HepG2 (cell line): ENCODE results near the gene PNMA6F.

Experiments
- ELF1 ChIP-seq: sonication (generic); formaldehyde crosslinking; IDR thresholded peaks from 2 replicates; pipeline ENCODE4 v1.4.0; 2020; ENCODE audit warnings: missing genetic modification reagents
- HNRNPL ChIP-seq: fragments of 200-400 bp; formaldehyde crosslinking; IDR thresholded peaks from 2 replicates; pipeline ENCODE4 v1.6.1; 2017; ENCODE audit warnings: mild to moderate bottlenecking, low read depth, low read length
- NFE2L2 ChIP-seq: fragments of 150-350 bp; IDR thresholded peaks from 2 replicates; pipeline ENCODE4 v1.6.1; 2014; ENCODE audit warnings: low read length
- NPAS2 ChIP-seq: sonication (generic); formaldehyde crosslinking; IDR thresholded peaks from 2 replicates; pipeline ENCODE4 v1.8.0; 2022; ENCODE audit warnings: mild to moderate bottlenecking, missing genetic modification reagents, borderline replicate concordance
- SCMH1 ChIP-seq: sonication (generic); formaldehyde crosslinking; IDR thresholded peaks from 2 replicates; pipeline ENCODE4 v1.9.0; 2021; ENCODE audit warnings: missing genetic modification reagents, mild to moderate bottlenecking, borderline replicate concordance
- SNAPC5 ChIP-seq: sonication (generic); formaldehyde crosslinking; IDR thresholded peaks from 2 replicates; pipeline ENCODE4 v1.8.1; 2023; ENCODE audit warnings: mild to moderate bottlenecking, missing genetic modification reagents, borderline replicate concordance
- SOX6 ChIP-seq, 2 experiments: fragments of 450-650 bp in 1 of 2; sonication (generic) in 1 of 2; formaldehyde crosslinking in 1 of 2; IDR thresholded peaks; 2 replicates each; pipeline versions ENCODE4 v1.4.0 to v1.6.1; 2017 to 2020; ENCODE audit warnings: antibody characterized with exemption in 1 of 2, mild to moderate bottlenecking in 1 of 2, missing genetic modification reagents in 1 of 2
- TAF1 ChIP-seq: sonication (generic); formaldehyde crosslinking; IDR thresholded peaks from 2 replicates; pipeline ENCODE4 v1.4.0; 2020; ENCODE audit warnings: missing genetic modification reagents
- ZNF136 ChIP-seq: sonication (generic); formaldehyde crosslinking; IDR thresholded peaks from 2 replicates; pipeline ENCODE4 v1.8.1; 2022; ENCODE audit warnings: low read depth, mild to moderate bottlenecking, moderate library complexity, missing genetic modification reagents
- ZNF30 ChIP-seq: sonication (generic); formaldehyde crosslinking; IDR thresholded peaks from 2 replicates; pipeline ENCODE4 v1.5.0; 2020; ENCODE audit warnings: mild to moderate bottlenecking, missing genetic modification reagents
- ZNF431 ChIP-seq: sonication (generic); formaldehyde crosslinking; IDR thresholded peaks from 2 replicates; pipeline ENCODE4 v1.9.0; 2022; ENCODE audit warnings: missing genetic modification reagents, low read depth, mild to moderate bottlenecking, borderline replicate concordance
- ZNF557 ChIP-seq: sonication (generic); formaldehyde crosslinking; IDR thresholded peaks from 2 replicates; pipeline ENCODE4 v1.4.0; 2020; ENCODE audit warnings: missing genetic modification reagents
- TF ChIP-seq, protein P1 (sequence below): fragments of 450-650 bp; IDR thresholded peaks from 2 replicates; pipeline ENCODE4 v1.6.1; 2017; ENCODE audit warnings: mild to moderate bottlenecking
- TF ChIP-seq, protein P2 (sequence below): sonication (generic); formaldehyde crosslinking; IDR thresholded peaks from 2 replicates; pipeline ENCODE4 v1.5.0; 2020; ENCODE audit warnings: mild to moderate bottlenecking, missing genetic modification reagents, moderate library complexity

DNA sequence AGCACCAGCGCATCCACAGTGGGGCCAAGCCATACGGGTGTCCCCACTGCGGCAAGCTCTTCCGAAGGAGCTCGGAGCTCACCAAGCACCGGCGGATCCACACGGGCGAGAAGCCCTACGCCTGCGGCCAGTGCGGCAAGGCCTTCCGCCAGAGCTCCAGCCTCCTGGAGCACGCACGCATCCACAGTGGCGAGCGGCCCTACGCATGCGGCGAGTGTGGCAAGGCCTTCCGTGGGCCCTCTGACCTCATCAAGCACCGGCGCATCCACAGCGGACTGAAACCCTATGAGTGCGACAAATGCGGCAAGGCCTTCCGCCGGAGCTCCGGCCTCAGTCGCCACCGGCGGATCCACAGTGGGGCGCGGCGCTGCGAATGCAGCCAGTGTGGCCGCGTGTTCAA is 26.0 kb upstream of the PNMA6F start:
- TF ChIP-seq, protein P1, sequence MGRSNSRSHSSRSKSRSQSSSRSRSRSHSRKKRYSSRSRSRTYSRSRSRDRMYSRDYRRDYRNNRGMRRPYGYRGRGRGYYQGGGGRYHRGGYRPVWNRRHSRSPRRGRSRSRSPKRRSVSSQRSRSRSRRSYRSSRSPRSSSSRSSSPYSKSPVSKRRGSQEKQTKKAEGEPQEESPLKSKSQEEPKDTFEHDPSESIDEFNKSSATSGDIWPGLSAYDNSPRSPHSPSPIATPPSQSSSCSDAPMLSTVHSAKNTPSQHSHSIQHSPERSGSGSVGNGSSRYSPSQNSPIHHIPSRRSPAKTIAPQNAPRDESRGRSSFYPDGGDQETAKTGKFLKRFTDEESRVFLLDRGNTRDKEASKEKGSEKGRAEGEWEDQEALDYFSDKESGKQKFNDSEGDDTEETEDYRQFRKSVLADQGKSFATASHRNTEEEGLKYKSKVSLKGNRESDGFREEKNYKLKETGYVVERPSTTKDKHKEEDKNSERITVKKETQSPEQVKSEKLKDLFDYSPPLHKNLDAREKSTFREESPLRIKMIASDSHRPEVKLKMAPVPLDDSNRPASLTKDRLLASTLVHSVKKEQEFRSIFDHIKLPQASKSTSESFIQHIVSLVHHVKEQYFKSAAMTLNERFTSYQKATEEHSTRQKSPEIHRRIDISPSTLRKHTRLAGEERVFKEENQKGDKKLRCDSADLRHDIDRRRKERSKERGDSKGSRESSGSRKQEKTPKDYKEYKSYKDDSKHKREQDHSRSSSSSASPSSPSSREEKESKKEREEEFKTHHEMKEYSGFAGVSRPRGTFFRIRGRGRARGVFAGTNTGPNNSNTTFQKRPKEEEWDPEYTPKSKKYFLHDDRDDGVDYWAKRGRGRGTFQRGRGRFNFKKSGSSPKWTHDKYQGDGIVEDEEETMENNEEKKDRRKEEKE: no peak
- TF ChIP-seq, protein P2, sequence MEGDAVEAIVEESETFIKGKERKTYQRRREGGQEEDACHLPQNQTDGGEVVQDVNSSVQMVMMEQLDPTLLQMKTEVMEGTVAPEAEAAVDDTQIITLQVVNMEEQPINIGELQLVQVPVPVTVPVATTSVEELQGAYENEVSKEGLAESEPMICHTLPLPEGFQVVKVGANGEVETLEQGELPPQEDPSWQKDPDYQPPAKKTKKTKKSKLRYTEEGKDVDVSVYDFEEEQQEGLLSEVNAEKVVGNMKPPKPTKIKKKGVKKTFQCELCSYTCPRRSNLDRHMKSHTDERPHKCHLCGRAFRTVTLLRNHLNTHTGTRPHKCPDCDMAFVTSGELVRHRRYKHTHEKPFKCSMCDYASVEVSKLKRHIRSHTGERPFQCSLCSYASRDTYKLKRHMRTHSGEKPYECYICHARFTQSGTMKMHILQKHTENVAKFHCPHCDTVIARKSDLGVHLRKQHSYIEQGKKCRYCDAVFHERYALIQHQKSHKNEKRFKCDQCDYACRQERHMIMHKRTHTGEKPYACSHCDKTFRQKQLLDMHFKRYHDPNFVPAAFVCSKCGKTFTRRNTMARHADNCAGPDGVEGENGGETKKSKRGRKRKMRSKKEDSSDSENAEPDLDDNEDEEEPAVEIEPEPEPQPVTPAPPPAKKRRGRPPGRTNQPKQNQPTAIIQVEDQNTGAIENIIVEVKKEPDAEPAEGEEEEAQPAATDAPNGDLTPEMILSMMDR: no peak
- TF ChIP-seq ELF1 (CRISPR knock-in tag) (no peak), HNRNPL (no peak), NFE2L2 (no peak), NPAS2 (CRISPR knock-in tag) (no peak), ZNF431 (CRISPR knock-in tag) (no peak), TAF1 (no peak), SOX6 (IDR thresholded peaks at IDR 0.05) (no peak), SOX6 (CRISPR knock-in tag; IDR thresholded peaks at IDR 0.05) (no peak), ZNF557 (no peak), ZNF136 (CRISPR knock-in tag) (no peak), SCMH1 (CRISPR knock-in tag) (no peak), SNAPC5 (CRISPR knock-in tag) (no peak), ZNF30 (CRISPR knock-in tag) (no peak)
